Gastroesophageal sphincter (tissue), 4 donors: ENCODE data around the gene ATP9B. TPM values are rescaled to one million over a fixed set of nuclear protein-coding genes. Genes with fewer than 3 reads are reported as not detected.
"Not testable (repeated sequence)": the region's sequence is repeated elsewhere in the genome, so short reads cannot be mapped to it uniquely, and the experiment has no call there.

ENCODE experiments used
- ATAC-seq: fragments of 150-250 bp; one replicate; pipeline ENCODE4 v1.9.1; 2016; ENCODE audit warnings: mild to moderate bottlenecking, moderate library complexity
- H3K27ac ChIP-seq, 4 donors: fragments of 200-600 bp; sonication (generic) in 3 of 4; 1 replicate in 3 of 4; 2 replicates in 1 of 4; pipeline ENCODE4 v1.5.1; 2016 to 2019
- H3K27me3 ChIP-seq: fragments of 200-600 bp; sonication (generic); one replicate; pipeline ENCODE4 v1.5.1; 2019
- H3K36me3 ChIP-seq, 2 donors: fragments of 200-600 bp; sonication (generic); one replicate each; pipeline ENCODE4 v1.5.1; 2019; ENCODE audit warnings: control low read depth in 1 of 2
- H3K4me1 ChIP-seq, 3 donors: fragments of 200-600 bp; sonication (generic); 1 replicate in 2 of 3; 2 replicates in 1 of 3; pipeline ENCODE4 v1.5.1; 2016 to 2019; ENCODE audit warnings: control low read depth in 2 of 3
- H3K4me3 ChIP-seq, 2 donors: fragments of 200-600 bp; sonication (generic); one replicate each; pipeline ENCODE4 v1.5.1; 2019; ENCODE audit warnings: mild to moderate bottlenecking in 1 of 2, moderate library complexity in 1 of 2
- H3K9me3 ChIP-seq, 3 donors: fragments of 200-600 bp; sonication (generic); one replicate each; pipeline ENCODE4 v1.5.1; 2017 to 2019; ENCODE audit warnings: control low read depth in 2 of 3
- EP300 ChIP-seq: sonication (generic); formaldehyde crosslinking; IDR thresholded peaks from one replicate; pipeline ENCODE4 v1.6.1; 2017; ENCODE audit warnings: antibody characterized with exemption, mild to moderate bottlenecking
- POLR2A ChIP-seq, 2 donors: fragments of 450-650 bp; IDR thresholded peaks; one replicate each; pipeline ENCODE4 v1.6.1; 2017; ENCODE audit warnings: antibody characterized with exemption in 2 of 2, mild to moderate bottlenecking in 2 of 2, moderate library complexity in 1 of 2
- POLR2AphosphoS5 ChIP-seq: sonication (generic); formaldehyde crosslinking; IDR thresholded peaks from one replicate; pipeline ENCODE4 v1.6.1; 2017; ENCODE audit warnings: antibody characterized with exemption
- WGBS, 2 donors: methylation state at CpG; one replicate each; pipeline ENCODE4 v1.1.5; 2018; ENCODE audit warnings: low coverage in 1 of 2; 5-methylcytosine and 5-hydroxymethylcytosine counted together
- total RNA-seq, 4 donors: library from RNA; depleted of rRNA; stranded (reverse); fragments of >200 nt; gene quantifications; one replicate each; pipeline ENCODE4 v1.1.0, GENCODE V29; 2016
- TF ChIP-seq, protein P1 (sequence below), 4 experiments: fragments of 200-600 bp in 2 of 4; fragments of 450-650 bp in 2 of 4; sonication (generic) in 1 of 4; IDR thresholded peaks; one replicate each; pipeline ENCODE4 v1.5.1; 2017 to 2019; ENCODE audit warnings: antibody characterized with exemption in 4 of 4, mild to moderate bottlenecking in 2 of 4, moderate library complexity in 2 of 4

Gene ATP9B
- total RNA-seq, 4 donors from 2014 or later, result 16.6 to 48.7 (median 33.7) TPM

DNA sequence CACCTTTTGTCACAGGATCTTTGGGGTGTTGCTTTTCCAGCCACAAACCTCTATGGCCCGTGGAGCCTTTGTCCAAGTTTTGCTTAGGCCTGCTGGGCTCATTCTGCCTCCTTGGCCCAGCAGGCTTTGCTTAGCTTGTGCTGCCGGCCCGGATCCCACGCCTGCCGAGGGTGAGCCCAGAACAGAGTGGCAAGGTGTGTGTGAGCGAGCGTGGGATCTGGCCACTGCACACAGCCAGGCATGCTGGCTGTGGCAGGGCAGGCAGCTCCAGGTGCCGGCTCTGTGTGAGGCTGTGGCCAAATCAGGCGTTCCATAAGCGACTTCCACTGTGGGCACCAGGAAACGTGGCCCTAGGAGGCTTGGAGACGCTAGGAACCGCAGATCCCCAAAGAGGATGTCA, 97.5 kb downstream of the ATP9B start:
- Histone ChIP-seq H3K4me1 (no peaks in the 10 kb centered on the region), H3K27ac (no peak overlapping the region), H3K4me3 (no peak overlapping the region), H3K9me3 (no peaks in the 10 kb centered on the region), H3K27me3 (no peaks in the 10 kb centered on the region), H3K36me3 (peaks cover 0 to 34% of the 10 kb centered on the region in 2 donors)
- TF ChIP-seq, protein P1, sequence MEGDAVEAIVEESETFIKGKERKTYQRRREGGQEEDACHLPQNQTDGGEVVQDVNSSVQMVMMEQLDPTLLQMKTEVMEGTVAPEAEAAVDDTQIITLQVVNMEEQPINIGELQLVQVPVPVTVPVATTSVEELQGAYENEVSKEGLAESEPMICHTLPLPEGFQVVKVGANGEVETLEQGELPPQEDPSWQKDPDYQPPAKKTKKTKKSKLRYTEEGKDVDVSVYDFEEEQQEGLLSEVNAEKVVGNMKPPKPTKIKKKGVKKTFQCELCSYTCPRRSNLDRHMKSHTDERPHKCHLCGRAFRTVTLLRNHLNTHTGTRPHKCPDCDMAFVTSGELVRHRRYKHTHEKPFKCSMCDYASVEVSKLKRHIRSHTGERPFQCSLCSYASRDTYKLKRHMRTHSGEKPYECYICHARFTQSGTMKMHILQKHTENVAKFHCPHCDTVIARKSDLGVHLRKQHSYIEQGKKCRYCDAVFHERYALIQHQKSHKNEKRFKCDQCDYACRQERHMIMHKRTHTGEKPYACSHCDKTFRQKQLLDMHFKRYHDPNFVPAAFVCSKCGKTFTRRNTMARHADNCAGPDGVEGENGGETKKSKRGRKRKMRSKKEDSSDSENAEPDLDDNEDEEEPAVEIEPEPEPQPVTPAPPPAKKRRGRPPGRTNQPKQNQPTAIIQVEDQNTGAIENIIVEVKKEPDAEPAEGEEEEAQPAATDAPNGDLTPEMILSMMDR (IDR thresholded peaks at IDR 0.05), result no peak
- no peak for TF ChIP-seq EP300
- no peak for TF ChIP-seq POLR2A (IDR thresholded peaks at IDR 0.05)
- no peak for TF ChIP-seq POLR2AphosphoS5
- no CpG with 5 or more reads among the region's 13 CpGs for WGBS, 2 donors
- no peak for ATAC-seq

DNA sequence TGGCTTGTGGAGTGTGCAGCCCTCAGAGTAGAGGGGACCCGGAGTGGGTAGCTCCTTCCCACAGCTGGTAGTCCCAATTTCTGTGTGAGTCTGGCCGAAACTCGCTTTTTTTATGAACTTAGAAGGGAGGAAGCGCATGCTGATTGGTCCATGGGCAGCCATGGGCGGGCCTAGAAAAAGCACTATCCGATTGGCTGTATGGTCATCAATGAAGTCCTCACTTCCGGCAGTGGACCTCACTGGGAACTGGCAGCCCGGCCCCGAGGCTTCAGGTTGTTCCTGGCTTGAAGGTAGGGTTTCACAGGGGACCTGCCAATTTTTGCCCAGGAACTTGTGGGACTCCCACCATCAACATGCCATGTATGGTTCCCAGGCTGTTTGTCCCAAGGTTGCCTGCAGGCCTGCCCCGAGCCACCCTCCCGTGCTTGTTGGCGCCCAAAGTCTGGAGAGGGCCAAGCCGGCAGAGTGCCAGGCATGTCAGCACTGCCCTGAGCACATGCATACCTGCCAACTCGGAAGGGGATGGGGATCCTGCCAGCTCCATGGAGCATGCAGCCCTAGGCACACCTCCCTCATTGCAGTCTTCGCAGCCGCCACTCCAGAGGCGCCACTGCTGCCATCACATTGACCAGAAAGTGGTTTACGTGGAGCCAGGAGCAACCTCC, 98.5 kb downstream of the ATP9B start:
- ATAC-seq, result no peak
- Histone ChIP-seq H3K27me3 (no peaks in the 10 kb centered on the region), H3K9me3 (no peaks in the 10 kb centered on the region), H3K4me1 (no peaks in the 10 kb centered on the region), H3K4me3 (no peak overlapping the region), H3K36me3 (peaks cover 0 to 34% of the 10 kb centered on the region in 2 donors), H3K27ac (no peak overlapping the region)
- 100% methylated on average over 1 of the region's 18 CpGs; no CpG with 5 or more reads in 1 of the 2 donors for WGBS, 2 donors
- TF ChIP-seq, protein P1 (IDR thresholded peaks at IDR 0.05), result no peak
- no peak for TF ChIP-seq POLR2A (IDR thresholded peaks at IDR 0.05)
- no peak for TF ChIP-seq EP300
- TF ChIP-seq POLR2AphosphoS5, result no peak

DNA sequence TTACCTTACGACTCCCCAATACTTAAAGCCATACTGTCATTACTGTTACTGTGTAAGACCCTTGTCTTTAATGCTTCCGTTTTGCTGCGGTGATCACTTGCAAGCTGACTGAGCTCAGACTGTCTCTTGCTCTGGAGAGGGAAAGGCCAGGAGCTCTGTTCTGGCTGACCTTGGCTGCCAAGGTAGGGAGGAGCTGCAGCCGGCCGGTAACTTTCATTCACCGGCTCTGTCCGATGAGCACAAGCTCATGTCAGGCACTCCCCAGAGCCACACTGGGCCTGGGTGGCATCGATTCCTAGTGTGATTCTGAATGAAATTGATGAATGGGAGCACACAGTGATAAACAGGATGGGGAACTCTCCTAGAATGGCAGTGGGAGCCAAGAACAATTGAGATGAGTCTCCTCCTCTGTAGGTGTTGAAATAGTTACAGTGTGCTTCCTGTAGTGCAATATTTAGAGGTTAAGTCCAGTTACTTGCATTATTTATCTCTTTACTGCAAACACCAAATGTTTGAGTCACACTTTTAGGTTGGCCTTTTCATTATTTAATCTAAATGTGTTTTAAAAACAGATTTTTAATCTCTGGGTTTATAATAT, 100.9 kb downstream of the ATP9B start:
- no peaks in the 10 kb centered on the region for H3K9me3 ChIP-seq
- no peak overlapping the region for H3K27ac ChIP-seq
- peaks cover 0 to 43% of the 10 kb centered on the region in 2 donors for H3K36me3 ChIP-seq
- H3K4me1 ChIP-seq, result no peaks in the 10 kb centered on the region
- TF ChIP-seq POLR2AphosphoS5 (no peak), EP300 (no peak), POLR2A (IDR thresholded peaks at IDR 0.05) (no peak)
- TF ChIP-seq, protein P1 (IDR thresholded peaks at IDR 0.05), result no peak
- no peak for ATAC-seq
- no peaks in the 10 kb centered on the region for H3K27me3 ChIP-seq
- no peak overlapping the region for H3K4me3 ChIP-seq
- 66 to 86% methylated on average over 3 to 5 of the region's 8 CpGs for WGBS, 2 donors

DNA sequence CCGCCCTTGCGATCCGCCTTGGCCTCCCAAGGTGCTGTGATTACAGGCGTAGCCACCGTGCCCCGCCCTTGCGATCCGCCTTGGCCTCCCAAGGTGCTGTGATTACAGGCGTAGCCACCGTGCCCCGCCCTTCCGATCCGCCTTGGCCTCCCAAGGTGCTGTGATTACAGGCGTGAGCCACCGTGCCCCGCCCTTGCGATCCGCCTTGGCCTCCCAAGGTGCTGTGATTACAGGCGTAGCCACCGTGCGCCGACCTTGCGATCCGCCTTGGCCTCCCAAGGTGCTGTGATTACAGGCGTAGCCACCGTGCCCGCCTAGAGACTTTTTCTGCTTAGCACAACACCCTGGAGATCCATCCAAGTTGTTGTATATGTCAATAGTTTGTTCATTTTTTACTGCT, 103.1 kb downstream of the ATP9B start:
- H3K4me3 ChIP-seq, H3K4me1 ChIP-seq, ATAC-seq, H3K27ac ChIP-seq, H3K9me3 ChIP-seq, H3K27me3 ChIP-seq: not testable (repeated sequence)
- peaks cover 0 to 31% of the 10 kb centered on the region in 2 donors for H3K36me3 ChIP-seq
- WGBS, 2 donors, result 98 to 100% methylated on average over 5 to 12 of the region's 27 CpGs

DNA sequence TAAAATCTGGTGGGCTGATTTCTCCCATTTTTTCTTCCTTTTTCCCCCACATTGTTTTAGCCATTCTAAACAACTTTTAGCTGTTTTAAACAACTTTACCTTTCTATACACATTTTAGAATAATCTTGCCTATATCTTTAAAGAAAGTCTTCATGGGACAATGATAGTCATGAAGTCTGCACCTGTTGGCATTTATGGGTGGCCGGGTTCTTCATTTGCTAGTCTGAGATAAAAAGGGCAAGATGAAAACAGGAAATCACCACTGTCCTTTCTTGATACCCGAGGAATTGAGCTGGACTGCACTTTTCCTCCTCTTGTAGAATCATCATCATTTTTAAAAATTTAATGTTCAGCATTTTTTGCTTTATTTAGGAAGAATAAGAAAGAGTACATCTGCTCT, 104.5 kb downstream of the ATP9B start:
- TF ChIP-seq, protein P1 (IDR thresholded peaks at IDR 0.05), result no peak
- TF ChIP-seq POLR2AphosphoS5 (no peak), EP300 (no peak), POLR2A (IDR thresholded peaks at IDR 0.05) (no peak)
- H3K4me1 ChIP-seq, result no peaks in the 10 kb centered on the region
- WGBS, 2 donors, result 73 to 90% methylated on average over 2 of the region's 2 CpGs
- no peak overlapping the region for H3K27ac ChIP-seq
- ATAC-seq, result no peak
- H3K36me3 ChIP-seq, result peaks cover 0 to 34% of the 10 kb centered on the region in 2 donors
- H3K27me3 ChIP-seq, result no peaks in the 10 kb centered on the region
- no peak overlapping the region for H3K4me3 ChIP-seq
- H3K9me3 ChIP-seq, result no peaks in the 10 kb centered on the region
